AG04449 (cell line): ENCODE data around the gene MBTD1.

Experiments
- CTCF ChIA-PET: fragments of 350-600 bp; formaldehyde crosslinking; extraction: SDS; loops from one replicate; lab custom pipeline; 2021; ENCODE audit warnings: antibody characterized with exemption; lab: Yijun Ruan, JAX
- POLR2A ChIA-PET: fragments of 400-600, 350-600 bp; formaldehyde crosslinking; extraction: SDS; loops from one replicate; lab custom pipeline; 2020; ENCODE audit warnings: antibody characterized with exemption, inconsistent platforms; lab: Yijun Ruan, JAX
- DNase-seq: peaks from one replicate; pipeline ENCODE4 v3.0.0-alpha.2; 2010; ENCODE audit warnings: low read depth, low spot score
- H3K4me3 ChIP-seq: 2 replicates; pipeline ENCODE4 v1.5.1; 2011; ENCODE audit warnings: low read depth, mild to moderate bottlenecking, control low read depth, low read length
- CTCF ChIP-seq: IDR thresholded peaks from one replicate; pipeline ENCODE4 v1.5.1; 2011; ENCODE audit warnings: mild to moderate bottlenecking, moderate library complexity, low read length, control low read depth, inconsistent platforms; ENCODE audit not compliant: insufficient read depth; ENCODE audit errors: missing control alignments

MBTD1 gene

DNA sequence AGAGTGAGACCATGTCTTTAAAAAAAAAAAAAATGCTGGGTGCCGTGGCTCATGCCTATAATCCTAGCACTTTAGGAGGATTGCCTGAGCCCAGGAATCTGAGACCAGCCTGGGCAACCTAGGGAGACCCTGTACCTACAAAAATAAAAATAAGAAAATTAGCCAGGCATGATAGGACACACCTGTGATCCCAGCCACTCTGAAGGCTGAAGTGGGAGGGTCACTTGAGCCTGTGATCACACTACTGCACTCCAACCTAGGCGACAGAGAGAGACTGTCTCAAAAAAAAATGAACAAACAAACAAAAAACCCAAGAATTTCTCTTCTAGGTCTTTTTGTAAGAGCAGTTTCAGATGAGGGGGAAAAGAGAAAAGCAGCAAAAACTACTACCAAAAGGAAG is 59.0 kb downstream of the MBTD1 start:
- CTCF ChIA-PET, result no interaction called here
- no peak overlapping the region for H3K4me3 ChIP-seq
- no peak for DNase-seq
- no peak for TF ChIP-seq CTCF
- POLR2A ChIA-PET, result no interaction called here

DNA sequence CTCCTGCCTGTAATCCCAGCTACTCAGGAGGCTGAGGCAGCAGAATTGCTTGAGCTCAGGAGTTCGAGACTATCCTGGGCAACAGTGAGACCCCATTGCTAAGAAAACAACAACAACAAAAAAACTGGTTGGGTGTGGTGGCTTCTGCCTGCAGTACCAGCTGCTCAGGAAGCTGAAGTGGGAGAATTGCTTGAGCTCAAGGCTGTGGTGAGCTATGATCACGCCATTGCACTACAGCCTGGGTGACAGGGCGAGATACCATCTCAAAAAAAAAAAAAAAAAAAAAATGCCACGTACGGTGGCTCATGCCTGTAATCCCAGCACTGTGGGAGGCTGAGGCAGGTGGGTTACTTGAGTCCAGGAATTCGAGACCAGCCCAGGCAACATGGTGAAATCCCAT is 59.6 kb downstream of the MBTD1 start:
- ChIA-PET CTCF (no interaction called here), POLR2A (no interaction called here)
- no peak for DNase-seq
- no peak overlapping the region for H3K4me3 ChIP-seq
- TF ChIP-seq CTCF, result no peak

GRCh38 chr17:51197754-51198153 is 62.1 kb downstream of the MBTD1 start:
- ChIA-PET CTCF (no interaction called here), POLR2A (no interaction called here)
- no peak for DNase-seq
- TF ChIP-seq CTCF, result no peak
- no peak overlapping the region for H3K4me3 ChIP-seq

GRCh38 chr17:51191895-51192294 is 68.0 kb downstream of the MBTD1 start:
- no peak for DNase-seq
- TF ChIP-seq CTCF, result no peak
- ChIA-PET POLR2A (no interaction called here), CTCF (interaction anchor here (1.4 kb wide), 1 partner anchor 16 kb away, joined by 3 read pairs; no protein-coding TSS in a partner anchor)
- no peak overlapping the region for H3K4me3 ChIP-seq

- no peak for DNase-seq
- TF ChIP-seq CTCF, result no peak
- no peak overlapping the region for H3K4me3 ChIP-seq
- ChIA-PET POLR2A (no interaction called here), CTCF (no interaction called here)
These were observed 70.2 kb downstream of the MBTD1 start for GRCh38 chr17:51189628-51190027.

- ChIA-PET CTCF (no interaction called here), POLR2A (no interaction called here)
- TF ChIP-seq CTCF, result no peak
These were observed 70.7 kb downstream of the MBTD1 start for GRCh38 chr17:51189162-51189561.

More at GRCh38 chr17:51189162-51189561, 70.7 kb downstream of the MBTD1 start:
- no peak overlapping the region for H3K4me3 ChIP-seq
- no peak for DNase-seq
